Measurements from ENCODE around the gene MACROH2A2. TPM values are rescaled to one million over a fixed set of nuclear protein-coding genes. Genes with fewer than 3 reads are reported as not detected.
A peak's percentile ranks its signal among the peaks of the same experiment; 100 is the strongest.

The MACROH2A2 gene
- total and polyA plus RNA-seq, 2 of the 8 experiments (the other 6 are each of a cell fraction or from before 2014, with no cell fraction given) = 7.9 to 9.3 TPM

DNA sequence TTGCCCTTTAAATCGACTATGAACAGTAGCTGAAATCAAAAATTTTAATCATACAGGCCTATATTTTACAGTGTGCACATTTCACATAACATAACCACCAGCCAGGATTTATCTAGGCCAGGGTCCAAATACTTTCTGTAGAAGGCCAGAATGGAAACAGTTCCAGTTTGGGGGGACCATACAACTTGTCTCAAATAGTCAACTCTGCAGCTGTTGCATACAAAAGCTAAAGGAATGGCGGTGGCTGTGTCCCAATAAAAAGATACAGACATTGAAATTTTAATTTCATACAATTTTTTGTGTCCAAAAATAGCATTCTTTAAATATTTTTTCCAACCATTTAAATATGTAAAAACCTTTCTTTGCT lies 94.6 kb downstream of the MACROH2A2 start:
- Histone ChIP-seq H3K23ac (ENCODE audit: insufficient read length) (no peak overlapping the region), H2AK5ac (ENCODE audit: low read depth, low read length) (no peak overlapping the region), H3K4ac (replicated peaks; ENCODE audit: insufficient read length, low read depth, low read length) (no peak overlapping the region), H3K4me1 (replicated peaks in 1 of 4; ENCODE audit: control insufficient read depth in 3 of 4, insufficient read depth in 4 of 4, low read length in 3 of 4) (peaks cover 3 to 9% (median 6%) of the 10 kb centered on the region in 4 experiments; a peak in 3 of 7 replicates), H3K36me3 (ENCODE audit: control insufficient read depth in 2 of 4, insufficient read depth in 4 of 4, low read length in 3 of 4) (peaks cover 4 to 20% (median 6%) of the 10 kb centered on the region in 4 experiments; a peak in 6 of 8 replicates), H3K18ac (ENCODE audit: extremely low read depth, low read length) (no peak overlapping the region), H4K91ac (replicated peaks; ENCODE audit: insufficient read length, low read length) (no peak overlapping the region), H2BK20ac (ENCODE audit: low read length) (no peak overlapping the region), H2BK12ac (ENCODE audit: low read depth, low read length) (no peak overlapping the region), H3K9ac (replicated peaks in 1 of 4; ENCODE audit: extremely low read depth in 1 of 4, low read depth in 3 of 4, low read length in 3 of 4) (no peak overlapping the region), H3K79me1 (ENCODE audit: low read depth, low read length) (peaks cover 3% of the 10 kb centered on the region; the same call in 1 of the 2 replicates), H3K14ac (ENCODE audit: insufficient read length) (no peak overlapping the region), H2BK15ac (ENCODE audit: low read length) (no peak overlapping the region), H3K9me3 (ENCODE audit: insufficient read depth in 2 of 2, low read depth in 1 of 2, low read length in 1 of 2) (no peaks in the 10 kb centered on the region), H2BK120ac (replicated peaks; ENCODE audit: low read depth, low read length) (no peak overlapping the region), H3K4me2 (ENCODE audit: insufficient read depth in 1 of 2, low read depth in 2 of 2, low read length in 2 of 2) (peak overlapping the region; percentile 76 to 92), H4K5ac (ENCODE audit: insufficient read length, low read depth, low read length) (no peak overlapping the region), H2BK5ac (ENCODE audit: low read depth, low read length) (no peak overlapping the region), H3K79me2 (ENCODE audit: control insufficient read depth in 1 of 2, insufficient read depth in 2 of 2, low read length in 2 of 2) (no peaks in the 10 kb centered on the region; a peak in 1 of 4 replicates), H3K23me2 (ENCODE audit: low read depth, low read length) (peaks cover 12% of the 10 kb centered on the region), H4K20me1 (replicated peaks in 1 of 2; ENCODE audit: control insufficient read depth in 1 of 2, insufficient read depth in 2 of 2, low read length in 2 of 2) (peaks cover 3 to 7% of the 10 kb centered on the region in 2 experiments), H3K27ac (ENCODE audit: low read depth, low read length) (no peak overlapping the region), H3K27me3 (replicated peaks in 1 of 4; ENCODE audit: control insufficient read depth in 3 of 4, extremely low read depth in 1 of 4, insufficient read depth in 3 of 4, low read length in 3 of 4) (peaks cover 0 to 8% (median 4%) of the 10 kb centered on the region in 4 experiments; a peak in 3 of 7 replicates), H2AFZ (ENCODE audit: low read length) (no peak overlapping the region), H3K56ac (replicated peaks; ENCODE audit: insufficient read length, low read depth, low read length) (no peak overlapping the region), H3K4me3 (ENCODE audit: extremely low read depth in 1 of 4, insufficient read depth in 2 of 4, low read depth in 3 of 4, low read length in 4 of 4) (peak overlapping the region in 1 of 4 experiments; percentile 70; a peak in 2 of 8 replicates), H4K8ac (ENCODE audit: extremely low read depth, insufficient read depth, low read length) (no peak overlapping the region)
- no peak for DNase-seq (ENCODE audit: low read depth in 1 of 2, low spot score in 2 of 2)
- WGBS, 2 experiments (ENCODE audit: extremely low coverage in 1 of 2, insufficient coverage in 1 of 2, insufficient read length in 1 of 2, insufficient replicate concordance in 2 of 2, low coverage in 1 of 2, low lambda C conversion rate in 2 of 2, missing lambda C conversion rate in 1 of 2) = 56% methylated on average over 2 of the region's 2 CpGs; no CpG with 5 or more reads in 1 of the 2 experiments
- ChIA-PET POLR2A (ENCODE audit: partially characterized antibody) (interaction anchor here (1.4 to 3.1 kb wide), 2 partner anchors 32 to 62 kb away, joined by 3 to 15 read pairs; no protein-coding TSS in a partner anchor), CTCF (ENCODE audit: partially characterized antibody) (interaction anchor here (0.6 to 10.4 kb wide), 19 partner anchors 9 to 348 kb away, joined by 3 to 123 read pairs (median 7); partner anchors contain the start of gene SAR1A)
- no peak for FAIRE-seq
- TF ChIP-seq SP1 (IDR thresholded peaks at IDR 0.05; ENCODE audit: low read depth, low read length) (no peak), TEAD4 (IDR thresholded peaks at IDR 0.05; ENCODE audit: low read depth, low read length) (no peak), BACH1 (IDR thresholded peaks at IDR 0.05; ENCODE audit: low read length) (no peak), BCL11A (IDR thresholded peaks at IDR 0.05; ENCODE audit: low read depth in 2 of 2, low read length in 2 of 2) (no peak), RBBP5 (IDR thresholded peaks at IDR 0.05; ENCODE audit: borderline replicate concordance, low read depth, low read length) (no peak), KDM1A (IDR thresholded peaks at IDR 0.05; ENCODE audit: borderline replicate concordance, low read length) (no peak), BRCA1 (IDR thresholded peaks at IDR 0.05; ENCODE audit: low read depth, low read length) (no peak), HDAC6 (IDR thresholded peaks at IDR 0.05; ENCODE audit: low read depth, low read length) (no peak), SAP30 (IDR thresholded peaks at IDR 0.05; ENCODE audit: insufficient read depth, insufficient replicate concordance, low read length) (no peak), ASH2L (IDR thresholded peaks at IDR 0.05; ENCODE audit: low read length) (no peak), ZNF274 (IDR thresholded peaks at IDR 0.05; ENCODE audit: borderline replicate concordance, extremely low read depth, low read length) (no peak), POU5F1 (IDR thresholded peaks at IDR 0.05; ENCODE audit: low read depth, low read length) (no peak)
- TF ChIP-seq, protein P1, sequence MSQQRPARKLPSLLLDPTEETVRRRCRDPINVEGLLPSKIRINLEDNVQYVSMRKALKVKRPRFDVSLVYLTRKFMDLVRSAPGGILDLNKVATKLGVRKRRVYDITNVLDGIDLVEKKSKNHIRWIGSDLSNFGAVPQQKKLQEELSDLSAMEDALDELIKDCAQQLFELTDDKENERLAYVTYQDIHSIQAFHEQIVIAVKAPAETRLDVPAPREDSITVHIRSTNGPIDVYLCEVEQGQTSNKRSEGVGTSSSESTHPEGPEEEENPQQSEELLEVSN (IDR thresholded peaks at IDR 0.05) = no peak
- TF ChIP-seq, protein P2, sequence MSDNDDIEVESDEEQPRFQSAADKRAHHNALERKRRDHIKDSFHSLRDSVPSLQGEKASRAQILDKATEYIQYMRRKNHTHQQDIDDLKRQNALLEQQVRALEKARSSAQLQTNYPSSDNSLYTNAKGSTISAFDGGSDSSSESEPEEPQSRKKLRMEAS (IDR thresholded peaks at IDR 0.05) = no peak
